ENCODE data around the gene DNM3.
A peak's percentile ranks its signal among the peaks of the same experiment; 100 is the strongest.
"Not testable (repeated sequence)": the region's sequence is repeated elsewhere in the genome, so short reads cannot be mapped to it uniquely, and the experiment has no call there.

The DNM3 gene

DNA sequence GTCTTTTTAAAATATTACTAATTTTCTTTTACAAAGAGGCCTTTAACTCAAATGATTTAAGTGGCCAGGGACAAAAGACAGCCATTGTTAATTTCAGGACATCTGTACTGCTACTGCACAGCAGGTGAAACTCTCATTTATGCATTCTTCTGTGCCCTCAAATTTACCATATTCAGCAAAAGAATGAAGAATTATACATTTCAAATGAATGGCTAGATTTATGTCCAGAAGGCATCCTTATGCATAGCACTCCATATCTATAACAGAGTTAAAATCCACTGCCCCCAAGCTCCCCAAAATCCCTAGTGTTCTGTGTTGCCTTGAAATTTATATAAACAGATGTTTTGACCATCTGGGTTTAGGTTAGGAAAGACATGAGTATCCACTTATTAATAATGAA, 202.6 kb downstream of the DNM3 start:
- DNase-seq = no peak

DNA sequence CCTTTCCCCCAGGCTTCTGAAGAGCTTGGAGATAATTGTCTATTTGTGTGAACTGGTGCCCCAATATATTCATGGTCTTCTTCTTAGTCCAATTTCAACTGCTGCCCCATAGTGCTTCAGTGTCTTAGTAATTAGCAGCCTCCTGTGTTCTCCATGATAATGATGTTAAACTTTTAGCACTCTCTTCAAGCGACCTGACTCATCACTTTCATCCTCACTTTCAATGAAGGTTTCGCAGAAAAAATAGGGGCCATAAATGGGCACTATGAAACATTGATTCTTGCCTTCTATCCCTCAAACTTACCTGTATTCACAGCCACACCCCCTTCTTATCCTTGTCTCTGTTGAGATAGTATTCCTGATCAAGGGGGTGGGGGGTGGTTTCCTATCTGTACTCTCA, 210.6 kb downstream of the DNM3 start:
- no peak for DNase-seq

DNA sequence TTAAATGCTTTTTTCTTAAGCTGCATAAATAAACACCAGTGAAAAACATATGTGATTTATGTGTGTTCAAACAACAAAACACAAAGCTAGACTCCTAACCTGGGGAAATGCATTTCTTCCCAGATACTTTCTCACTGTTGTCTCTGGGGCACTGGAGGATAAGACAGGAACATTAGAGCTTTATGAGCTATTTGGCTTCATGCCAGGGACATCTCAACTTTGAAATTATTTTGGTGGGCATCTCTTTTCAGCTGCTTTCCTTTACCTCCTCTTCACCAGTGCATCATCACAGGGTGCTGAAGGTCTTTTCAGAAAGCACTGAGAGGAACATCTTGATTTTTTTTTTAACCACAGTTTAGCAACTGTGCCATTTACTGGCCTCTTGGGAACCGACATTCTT, 212.9 kb downstream of the DNM3 start:
- no peak for DNase-seq

DNA sequence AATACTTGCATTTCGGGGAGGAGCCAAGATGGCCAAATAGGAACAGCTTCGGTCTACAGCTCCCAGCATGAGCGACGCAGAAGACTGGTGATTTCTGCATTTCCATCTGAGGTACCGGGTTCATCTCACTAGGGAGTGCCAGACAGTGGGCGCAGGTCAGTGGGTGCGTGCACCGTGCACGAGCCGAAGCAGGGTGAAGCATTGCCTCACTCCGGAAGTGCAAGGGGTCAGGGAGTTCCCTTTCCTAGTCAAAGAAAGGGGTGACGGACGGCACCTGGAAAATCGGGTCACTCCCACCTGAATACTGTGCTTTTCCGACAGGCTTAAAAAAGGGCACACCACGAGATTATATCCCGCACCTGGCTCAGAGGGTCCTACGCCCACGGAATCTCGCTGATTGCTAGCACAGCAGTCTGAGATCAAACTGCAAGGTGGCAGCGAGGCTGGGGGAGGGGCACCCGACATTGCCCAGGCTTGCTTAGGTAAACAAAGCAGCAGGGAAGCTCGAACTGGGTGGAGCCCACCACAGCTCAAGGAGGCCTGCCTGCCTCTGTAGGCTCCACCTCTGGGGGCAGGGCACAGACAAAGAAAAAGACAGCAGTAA, 214.6 kb downstream of the DNM3 start:
- not testable (repeated sequence) for DNase-seq

DNA sequence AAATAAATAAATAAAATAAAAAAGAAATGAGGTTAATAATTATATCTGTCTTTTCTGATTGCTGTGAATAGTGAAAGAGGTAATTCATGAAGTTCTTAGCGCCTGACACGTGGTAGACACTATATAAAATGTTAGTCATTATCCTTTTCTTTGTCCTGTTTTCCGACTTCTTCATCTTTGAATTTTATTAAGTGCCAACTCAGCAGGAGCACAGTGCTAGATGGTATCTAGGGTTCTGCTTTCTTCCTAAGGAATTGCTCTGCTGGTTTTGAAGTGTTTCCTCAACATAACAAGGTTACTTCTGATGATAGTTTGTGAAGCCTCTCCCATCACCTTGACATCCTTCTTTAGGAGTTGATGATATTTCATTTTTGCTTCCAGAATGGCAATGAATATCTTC, 227.0 kb downstream of the DNM3 start:
- DNase-seq = no peak

DNA sequence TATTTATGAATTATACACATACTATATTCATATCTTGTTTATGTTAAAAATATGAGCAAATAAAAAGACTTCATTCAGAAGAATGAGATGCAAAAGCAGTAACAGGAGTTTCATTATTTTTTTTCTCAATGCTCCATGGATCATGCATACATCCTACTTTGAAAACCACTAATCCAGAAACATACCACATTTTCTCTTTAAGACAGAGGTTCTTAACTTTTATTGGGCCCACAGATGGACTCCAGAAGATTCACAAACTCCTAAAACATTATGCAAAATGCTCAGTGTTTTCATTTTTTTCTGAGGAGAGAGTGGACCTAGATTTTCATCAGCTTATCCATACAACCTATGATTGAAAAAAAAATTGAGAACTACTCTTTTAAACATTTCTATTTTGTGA, 227.8 kb downstream of the DNM3 start:
- DNase-seq = no peak

DNA sequence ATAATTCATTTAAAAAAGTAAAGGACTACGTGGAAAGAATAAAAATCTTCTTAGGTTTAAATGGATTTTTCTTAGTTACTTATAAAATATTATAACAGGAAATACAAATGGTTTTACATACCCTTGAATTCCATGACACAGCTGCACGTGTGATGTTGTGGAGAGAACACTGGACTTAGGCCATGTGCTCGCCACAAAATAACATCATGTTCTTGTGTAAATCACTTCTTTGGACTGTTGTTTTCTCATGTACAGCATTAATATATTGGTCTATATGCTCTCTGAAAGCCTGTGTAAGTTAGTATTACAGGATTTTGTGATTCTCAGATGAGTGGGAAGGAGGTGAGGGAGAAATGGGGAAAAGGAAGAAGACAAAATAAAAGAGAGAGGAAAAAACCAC, 228.2 kb downstream of the DNM3 start:
- no peak for DNase-seq

DNA sequence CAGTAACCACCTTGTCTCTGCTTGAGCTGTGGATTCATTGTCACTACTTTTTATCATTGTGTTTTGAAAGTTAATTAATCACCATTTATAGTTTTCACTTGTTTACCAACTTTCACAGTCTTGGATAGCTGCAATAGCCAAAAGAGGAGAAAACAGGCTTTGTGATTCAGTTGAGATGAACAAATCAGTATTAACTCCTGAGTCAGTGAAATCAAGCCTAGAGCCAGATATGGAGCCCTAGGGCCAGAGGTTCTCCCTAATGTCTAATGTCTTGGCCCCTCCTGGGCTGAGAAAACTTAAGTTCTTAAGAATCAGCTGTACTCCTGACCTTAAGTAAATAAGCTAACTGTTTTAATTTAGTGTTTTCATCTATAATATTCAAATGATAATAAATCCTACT, 228.8 kb downstream of the DNM3 start:
- no peak for DNase-seq

DNA sequence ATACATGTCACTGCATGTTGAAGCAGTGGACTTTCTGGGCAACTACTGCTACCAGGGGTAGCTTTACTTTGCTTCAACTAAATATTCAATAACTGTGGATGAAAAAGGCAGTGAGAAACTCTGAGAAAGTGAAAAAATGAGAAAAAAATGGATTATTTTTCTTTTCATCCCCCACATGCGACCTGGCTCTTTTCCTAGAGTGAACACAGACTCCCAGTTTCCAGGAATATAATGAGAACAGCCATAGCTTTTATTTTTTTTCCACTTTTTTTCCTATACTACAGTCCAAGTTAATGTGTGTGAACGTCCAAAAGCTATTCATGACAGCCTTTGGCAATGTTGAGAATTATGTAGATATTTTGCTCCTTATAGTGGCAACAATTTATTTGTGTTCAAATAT, 230.4 kb downstream of the DNM3 start:
- no peak for DNase-seq

DNA sequence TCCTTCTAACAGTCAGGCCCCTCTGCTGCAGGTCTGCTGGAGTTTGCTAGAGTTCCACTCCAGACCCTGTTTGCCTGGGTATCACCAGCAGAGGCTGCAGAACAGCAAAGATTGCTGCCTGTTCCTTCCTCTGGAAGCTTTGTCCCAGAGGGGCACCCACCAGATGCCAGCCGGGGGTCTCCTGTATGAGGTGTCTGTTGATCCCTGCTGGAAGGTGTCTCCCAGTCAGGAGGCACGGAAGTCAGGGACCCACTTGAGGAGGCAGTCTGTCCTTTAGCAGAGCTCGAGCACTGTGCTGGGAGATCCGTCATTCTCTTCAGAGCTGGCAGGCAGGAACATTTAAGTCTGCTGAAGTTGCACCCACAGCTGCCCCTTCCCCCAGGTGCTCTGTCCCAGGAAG, 238.6 kb downstream of the DNM3 start:
- not testable (repeated sequence) for DNase-seq

DNA sequence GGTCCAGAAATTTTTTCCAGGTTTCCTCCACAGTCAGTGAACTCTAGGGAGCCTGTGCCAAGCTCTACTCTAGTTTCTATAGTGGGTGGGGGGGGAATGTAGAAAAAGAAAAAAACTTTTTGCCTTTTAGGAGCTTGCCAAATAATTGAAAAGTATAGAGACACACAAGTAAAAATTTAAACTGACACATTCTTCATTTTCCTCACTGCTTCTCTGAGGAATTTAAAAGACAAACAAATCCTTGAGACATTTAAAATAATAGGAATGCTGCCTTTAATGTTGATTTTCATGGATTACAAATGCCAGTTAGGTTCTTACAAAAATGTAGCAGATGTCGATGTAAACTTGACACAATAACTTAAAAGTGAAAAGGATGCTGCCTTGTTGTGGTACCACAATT, 241.9 kb downstream of the DNM3 start:
- DNase-seq = no peak

DNA sequence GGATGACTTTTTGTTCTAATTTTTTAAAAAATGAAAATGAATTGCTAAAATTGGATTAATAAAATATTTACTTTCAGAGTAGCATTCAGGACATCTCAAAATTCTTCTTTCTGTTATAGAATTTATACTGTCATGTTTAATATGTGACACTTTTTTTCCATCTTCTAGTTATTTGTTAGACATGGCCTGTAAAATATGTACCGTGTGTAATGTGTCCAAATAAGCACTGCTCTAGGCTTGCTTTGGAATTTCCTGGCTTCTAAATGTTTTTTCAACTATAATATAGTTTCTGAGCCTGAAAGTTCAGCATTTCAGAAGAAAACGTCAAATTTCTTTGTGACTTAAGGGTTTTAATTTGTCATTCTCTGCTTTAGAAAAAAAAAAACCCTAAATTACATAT, 243.6 kb downstream of the DNM3 start:
- no peak for DNase-seq

DNA sequence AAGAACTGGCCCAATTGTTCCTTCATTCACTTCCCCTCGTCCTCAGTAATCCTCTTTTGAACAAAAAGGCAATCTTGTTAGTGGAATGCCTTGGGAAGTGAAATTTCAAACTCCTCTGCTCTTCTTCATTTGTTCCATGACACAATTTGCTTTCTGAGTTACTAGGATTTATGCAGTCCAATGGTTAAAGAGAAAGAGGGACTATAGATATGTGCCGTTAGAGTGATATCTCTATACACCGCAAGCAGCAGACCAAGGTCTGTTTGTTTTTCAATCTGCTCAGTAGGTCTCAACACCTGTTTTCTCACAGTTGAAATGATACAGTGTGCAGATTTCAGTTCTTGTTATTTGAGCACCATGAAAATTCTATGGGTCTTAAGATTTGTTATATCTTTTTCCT, 244.0 kb downstream of the DNM3 start:
- no peak for DNase-seq

DNA sequence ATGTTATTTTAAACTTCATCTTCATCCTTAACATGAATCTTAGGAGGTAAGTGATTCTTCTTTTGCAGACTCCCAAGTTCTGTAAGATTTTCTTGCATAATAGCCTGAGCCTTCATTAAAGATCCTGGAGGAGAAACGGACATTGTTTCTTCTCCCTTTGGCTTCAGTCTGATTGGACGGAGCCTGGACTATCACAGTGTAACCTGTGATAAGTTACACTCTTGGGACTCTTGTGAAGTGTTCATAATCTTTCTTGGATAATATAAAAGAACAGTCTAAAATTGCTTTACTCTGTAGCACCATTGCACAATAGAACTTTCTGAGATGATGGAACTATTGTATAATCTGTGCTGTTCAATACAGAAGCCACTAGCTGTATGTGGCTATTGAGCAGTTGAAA, 244.8 kb downstream of the DNM3 start:
- DNase-seq = no peak

DNA sequence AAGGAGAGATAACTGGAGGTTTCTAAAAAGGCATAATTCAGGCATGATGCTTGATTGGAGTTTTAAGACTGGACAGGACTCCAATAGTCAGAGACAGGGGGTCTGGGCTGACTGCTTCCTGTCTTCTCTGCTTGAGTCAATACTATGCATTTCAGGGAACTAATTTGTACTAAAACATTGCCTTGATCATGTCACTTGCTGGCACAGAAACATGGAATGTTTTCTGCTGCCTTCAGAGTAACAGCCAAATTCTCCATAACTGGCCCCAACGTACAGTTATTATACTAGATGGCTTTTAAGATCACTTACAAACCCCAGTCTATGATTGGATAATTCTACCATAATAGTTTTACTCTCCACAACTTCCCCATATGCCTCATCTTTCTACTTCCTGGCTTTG, 247.0 kb downstream of the DNM3 start:
- DNase-seq = no peak

DNA sequence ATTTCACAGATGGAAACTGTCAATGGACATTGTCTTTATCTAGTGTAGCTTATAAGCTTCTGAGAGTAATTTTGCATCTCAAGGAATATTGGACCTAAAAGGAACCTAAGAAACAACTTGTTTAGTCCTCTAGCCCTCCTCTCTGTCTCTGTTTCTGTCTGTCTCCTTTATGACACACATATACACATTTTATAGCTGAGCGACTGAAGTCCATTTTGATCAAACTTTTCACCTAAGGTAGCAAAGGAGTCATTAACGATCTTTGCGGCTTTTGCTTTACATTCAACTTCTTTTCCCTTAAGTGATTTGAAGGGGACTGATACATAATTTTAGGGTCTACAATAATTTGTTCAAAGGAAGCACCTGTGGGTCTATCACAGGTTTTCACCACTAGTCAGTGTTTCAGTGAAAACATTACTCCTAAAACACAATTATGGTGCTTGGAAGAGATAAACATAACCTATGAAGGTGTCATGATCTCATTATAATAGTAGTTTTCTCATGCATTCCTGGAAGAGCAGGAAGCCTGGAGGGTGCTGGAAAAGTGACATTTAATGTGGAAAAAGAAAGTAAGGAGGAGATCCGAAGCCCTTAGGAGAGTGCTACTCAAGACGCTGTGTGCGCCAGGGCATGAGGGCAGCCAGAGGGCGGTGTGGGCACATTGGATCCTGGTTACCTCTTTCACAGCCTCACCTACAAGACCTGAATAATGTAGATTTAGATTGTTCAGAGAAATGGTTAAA, 248.6 kb downstream of the DNM3 start:
- peak; percentile 39 for DNase-seq

DNA sequence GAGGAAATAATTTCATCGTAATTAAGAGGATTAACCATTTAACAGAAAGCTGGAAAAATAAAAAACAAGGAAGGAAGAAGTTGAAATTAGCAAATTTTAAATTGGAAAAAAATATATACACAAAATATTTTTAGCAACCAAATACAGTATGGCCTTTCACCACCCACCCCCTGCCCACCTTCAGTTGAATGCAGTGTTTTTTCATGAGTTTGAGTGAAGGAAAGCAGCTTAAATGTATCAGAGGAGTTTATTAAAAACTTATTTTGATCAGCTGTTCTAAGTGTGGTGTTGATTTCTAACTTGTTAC, 249.2 kb downstream of the DNM3 start:
- no peak for DNase-seq

DNA sequence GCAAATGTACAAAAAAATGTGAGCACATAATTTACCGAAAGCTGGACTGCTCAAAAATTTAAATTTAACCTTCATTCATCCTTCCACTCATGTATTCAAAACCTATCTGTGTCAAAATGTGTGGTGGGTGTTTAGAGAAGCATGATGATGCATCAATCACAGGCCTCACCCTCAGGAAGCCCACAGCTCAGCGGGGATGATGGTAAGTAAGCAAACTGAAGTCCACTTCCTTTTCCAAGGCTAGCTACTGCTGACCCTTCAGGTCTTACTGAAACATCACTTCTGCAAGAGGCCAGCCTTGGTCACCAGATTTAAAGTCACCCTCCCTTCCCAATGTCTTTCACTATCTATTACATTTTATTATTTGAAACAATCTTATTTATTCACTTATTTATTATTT, 254.5 kb downstream of the DNM3 start:
- no peak for DNase-seq

DNA sequence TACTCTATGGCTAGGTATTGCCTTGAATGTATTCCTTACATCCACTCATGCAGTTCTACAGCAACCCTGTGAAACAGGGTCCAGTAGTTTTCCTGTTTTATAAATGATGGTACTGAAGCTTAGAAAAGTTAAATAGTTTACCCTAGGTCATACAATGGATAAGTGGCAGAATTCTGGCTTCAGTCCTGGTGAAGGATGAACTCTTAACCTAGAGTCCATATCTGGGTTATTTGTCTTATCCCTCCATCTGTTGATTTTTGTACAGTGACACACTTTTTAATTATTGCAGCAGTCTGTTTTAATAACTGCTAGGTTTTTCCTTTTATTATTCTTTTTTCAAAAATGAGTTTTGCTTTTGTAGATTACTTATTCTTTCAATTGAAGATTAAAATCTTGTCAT, 263.9 kb downstream of the DNM3 start:
- DNase-seq = no peak

DNA sequence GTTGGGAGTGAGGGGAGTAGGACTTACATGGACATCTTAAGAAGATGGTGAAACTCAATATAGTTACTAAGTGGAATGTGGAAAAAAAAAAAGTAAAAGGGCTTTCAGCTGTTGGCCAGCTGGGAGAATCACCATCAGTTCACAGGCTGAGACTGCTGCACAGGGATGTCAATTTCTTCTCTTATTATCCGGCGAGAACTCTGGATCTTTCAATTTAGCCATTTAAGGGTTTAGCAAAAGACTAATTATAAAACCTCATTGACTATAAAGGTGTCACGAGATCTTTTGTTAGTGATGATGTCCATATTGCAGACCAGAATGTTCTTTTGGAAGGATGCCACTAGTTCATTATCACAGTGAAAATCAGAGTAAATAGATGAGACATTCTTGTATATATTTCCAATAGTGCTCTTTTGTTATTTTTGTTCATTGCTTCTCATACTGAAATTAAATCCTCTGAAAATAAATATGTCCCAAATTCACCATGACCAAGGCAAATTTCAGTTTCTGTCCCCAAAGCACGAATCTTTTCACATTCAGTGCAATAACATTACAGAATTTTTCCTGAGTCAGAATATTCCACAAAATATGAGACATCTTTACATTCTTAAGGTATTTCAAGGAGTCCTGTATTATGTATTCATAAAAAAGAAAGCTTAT, 266.1 kb downstream of the DNM3 start:
- DNase-seq = no peak

DNA sequence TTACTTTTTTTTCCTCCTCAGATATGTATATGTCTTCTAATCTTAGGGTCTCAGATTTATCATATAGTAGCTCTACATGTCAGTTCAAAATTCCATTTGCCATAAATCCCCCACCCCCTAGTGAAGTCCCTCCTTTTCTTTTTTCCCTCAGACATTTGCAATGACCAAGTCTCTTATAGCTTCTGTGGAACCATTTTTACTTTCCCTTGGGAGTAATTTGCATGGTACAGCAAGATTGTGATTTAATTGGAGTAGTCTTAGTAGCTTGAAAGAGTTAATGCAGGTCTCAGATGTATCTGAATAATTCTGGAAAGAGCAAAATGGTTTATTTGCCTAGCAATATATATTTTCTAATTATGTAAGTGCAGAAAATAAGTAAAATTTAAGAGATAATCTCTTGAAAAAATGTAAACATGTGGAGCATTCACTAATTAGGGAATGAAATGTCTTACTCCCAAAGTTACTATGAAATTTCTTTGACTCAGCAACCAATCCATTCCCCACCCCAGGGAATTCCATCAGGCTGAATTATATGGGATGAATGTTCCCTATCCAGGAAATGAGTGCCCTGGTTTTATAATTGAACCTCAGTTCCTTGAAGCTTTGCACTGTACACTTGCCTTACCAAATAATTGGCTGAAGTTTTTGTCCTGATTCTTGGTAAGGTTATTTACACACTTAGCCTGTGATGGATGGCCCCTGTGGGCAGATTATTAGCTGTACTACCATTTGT, 267.0 kb downstream of the DNM3 start:
- DNase-seq = no peak

DNA sequence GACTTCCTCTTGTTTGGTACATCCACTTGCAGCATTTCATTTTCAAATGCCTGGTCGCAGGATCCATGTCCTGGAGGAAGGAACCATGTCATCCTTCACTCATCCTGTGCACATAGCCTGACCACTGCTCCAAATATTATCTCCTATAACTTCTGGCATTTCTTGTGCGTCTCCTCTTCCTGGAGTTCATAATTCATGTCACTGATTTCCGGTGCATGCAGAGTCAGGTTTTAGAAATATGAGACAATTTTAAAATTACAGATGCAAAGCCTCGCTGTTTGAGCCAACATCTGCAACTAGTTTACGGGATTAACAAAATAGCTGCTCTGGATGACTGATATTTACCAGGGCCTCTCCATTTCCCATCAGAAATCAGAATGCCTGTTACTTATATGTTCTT, 268.1 kb downstream of the DNM3 start:
- no peak for DNase-seq

DNA sequence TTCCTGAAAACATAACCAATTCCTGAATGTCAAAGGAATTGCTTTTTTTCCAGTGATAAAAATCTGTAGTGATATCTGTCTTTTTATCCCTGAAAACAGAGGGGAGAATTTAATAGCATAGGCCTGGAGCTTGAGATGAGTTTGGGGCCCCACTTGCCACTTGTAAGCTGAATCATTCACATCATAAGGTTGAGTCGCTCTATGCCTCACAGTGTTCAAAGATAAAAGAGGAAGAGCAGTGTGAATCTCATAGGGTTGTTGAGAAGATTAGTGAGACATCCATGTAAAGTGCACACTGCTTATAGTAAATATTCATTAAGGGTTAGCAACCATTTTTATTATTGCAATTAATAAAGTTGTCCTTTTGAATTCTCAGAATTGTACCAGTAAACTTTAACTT, 271.3 kb downstream of the DNM3 start:
- DNase-seq = no peak

DNA sequence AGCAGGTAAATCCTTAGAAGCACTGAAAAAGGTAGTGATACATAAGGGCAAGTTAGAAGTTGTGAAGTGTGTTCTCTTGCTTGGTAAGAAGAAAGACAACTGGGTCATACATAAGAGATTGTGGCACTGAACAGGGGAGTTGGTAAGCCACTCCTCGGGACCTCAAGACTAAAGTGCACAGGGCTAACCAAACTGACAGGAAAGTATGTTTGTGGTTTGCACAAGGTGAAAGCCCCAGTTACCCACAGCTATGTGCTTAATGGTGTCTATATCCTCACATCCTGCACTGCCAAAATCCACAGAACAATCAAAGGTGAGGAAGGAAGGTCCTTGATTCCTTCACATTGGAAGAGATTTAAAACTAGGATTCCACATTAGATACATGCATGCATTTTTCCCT, 276.5 kb downstream of the DNM3 start:
- no peak for DNase-seq
